GM03348 (cell line): ENCODE measurements around the gene GPC1.
"Not testable (repeated sequence)": the region's sequence is repeated elsewhere in the genome, so short reads cannot be mapped to it uniquely, and the experiment has no call there.

Experiments
- DNase-seq: peaks from one replicate; pipeline ENCODE4 v3.0.0; 2012; ENCODE audit warnings: low spot score

Gene GPC1

DNA sequence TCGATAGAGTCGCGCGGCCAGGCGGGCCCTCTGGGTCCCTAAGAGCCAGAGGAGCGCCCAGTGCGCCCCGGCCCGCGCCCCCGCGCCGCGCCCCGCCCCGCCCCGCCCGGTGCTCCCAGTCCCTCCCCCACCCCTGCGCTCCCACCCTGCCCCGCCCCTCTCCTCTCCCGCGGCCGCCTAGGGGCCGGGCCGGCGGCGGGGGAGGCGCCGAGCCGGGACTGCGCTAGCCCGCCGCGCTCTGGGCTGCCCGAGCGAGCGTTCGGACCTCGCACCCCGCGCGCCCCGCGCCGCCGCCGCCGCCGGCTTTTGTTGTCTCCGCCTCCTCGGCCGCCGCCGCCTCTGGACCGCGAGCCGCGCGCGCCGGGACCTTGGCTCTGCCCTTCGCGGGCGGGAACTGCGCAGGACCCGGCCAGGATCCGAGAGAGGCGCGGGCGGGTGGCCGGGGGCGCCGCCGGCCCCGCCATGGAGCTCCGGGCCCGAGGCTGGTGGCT is at the start of gene GPC1:
TSS of gene GPC1 (plus strand) at position 207 of the 491 bp plus-strand sequence. CDS start at position 463, 256 bp downstream.
- DNase-seq: peak; percentile 98

DNA sequence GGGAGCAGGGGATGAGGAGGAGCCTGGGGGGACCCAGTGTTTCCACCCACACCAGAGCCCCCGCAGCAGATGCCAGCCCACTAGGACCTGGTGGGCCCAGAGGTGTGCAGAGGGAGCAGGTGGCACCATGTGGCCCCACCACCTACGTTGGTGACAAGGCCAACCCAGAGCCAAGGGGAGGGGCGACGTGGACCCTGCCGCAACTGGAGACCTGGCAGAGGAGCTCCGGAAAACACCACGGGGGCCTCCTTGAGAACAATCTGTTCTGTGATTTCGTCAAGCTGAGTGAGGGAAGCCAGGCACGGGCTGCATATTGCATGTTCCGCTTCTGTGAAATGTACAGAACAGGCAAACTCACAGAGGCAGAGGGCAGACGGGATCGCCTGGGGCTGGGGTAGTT is 49.1 kb upstream of the GPC1 start:
- DNase-seq: no peak

DNA sequence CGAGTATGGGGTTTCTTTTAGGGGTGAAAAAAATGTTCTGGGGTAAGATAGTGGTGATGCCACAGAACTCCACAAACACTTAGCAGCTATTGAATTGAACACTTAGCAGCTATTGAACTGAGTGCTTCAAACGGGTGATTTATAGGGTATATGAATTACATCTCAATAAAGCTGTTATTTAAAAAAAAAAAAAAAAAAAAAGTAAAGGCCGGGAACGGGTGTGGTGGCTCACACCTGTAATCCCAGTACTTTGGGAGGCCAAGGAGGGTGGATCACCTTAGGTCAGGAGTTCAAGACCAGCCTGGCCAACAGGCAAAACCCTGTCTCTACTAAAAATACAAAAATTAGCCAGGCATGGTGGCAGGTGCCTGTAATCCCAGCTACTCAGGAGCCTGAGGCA is 48.7 kb upstream of the GPC1 start:
- not testable (repeated sequence) for DNase-seq

DNA sequence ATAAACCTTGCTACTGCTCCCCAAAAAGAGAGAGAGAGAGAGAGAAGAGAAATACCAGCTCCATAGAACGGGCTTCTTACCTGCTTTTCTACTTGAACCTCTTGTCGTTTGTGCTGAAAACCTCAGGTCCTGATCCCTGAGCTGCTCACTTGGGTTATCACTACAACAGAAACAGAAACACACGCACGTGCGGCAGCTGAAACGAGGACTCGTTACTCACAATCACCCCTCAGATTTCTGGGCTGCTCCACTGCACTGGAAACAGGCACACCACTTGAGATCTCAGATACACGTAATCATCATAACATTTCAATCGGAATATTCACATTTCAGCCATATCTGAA is 48.2 kb upstream of the GPC1 start:
- DNase-seq: no peak

DNA sequence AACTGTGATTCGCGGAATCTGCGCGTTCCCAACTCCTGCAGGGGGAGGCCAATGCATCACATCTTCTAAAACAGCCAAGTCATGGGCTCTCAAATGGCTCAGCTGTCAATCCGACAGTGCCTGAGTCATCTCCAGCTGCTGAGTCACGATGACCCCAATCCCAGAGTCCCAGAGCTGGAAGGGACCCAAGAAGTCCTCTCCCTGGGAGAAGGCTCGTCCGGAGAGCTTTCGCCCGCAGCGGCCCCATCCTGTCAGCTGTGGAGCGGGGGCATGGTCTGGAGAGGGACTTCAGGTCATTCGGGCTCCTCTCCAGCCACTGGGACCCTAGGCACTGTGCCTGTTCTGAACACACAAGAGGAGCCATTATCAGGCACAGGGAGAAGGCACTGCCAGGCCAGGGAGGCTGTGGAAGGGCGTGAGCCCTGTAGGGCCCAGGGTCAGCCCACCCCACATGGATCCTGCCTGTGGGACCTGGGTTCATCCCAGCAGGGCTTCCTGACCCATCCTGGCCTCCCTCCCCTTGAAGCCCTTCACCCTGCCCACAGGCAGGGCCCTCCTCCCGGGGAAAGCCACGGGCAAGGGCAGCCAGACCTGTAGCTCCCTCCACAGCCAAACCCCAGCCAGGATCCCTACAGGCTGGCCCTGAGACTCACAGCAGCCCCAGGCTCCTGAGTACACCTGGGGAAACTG is 47.6 kb upstream of the GPC1 start:
- DNase-seq: peak; percentile 82

- no peak for DNase-seq
Measured at GRCh38 chr2:240388471-240389301, 46.8 kb upstream of the GPC1 start.

DNA sequence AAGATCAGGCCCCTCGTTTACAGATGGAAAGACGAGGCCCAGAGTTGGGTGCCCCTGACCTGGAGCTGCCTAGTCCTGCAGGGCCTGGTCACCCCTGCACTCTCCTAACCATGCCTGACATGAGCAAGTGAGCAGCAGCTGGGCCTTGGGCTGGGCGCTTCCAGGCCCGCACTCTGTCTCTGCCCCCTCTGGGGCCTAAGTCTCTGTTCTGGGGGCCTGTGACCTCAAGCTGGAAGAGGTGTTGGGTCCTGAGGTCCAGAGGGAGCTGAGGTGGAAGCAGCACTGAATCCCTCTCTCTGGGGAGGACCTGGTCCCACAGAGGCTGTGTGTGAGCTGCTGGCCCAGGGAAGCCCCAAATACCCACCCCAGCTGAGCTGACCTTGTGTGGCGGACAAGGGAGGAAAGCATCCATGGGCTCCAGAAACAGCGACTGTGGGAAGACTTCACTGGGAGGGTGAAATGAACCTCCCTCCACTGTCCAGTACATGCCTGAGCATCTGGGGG is 46.1 kb upstream of the GPC1 start:
- DNase-seq: no peak

DNA sequence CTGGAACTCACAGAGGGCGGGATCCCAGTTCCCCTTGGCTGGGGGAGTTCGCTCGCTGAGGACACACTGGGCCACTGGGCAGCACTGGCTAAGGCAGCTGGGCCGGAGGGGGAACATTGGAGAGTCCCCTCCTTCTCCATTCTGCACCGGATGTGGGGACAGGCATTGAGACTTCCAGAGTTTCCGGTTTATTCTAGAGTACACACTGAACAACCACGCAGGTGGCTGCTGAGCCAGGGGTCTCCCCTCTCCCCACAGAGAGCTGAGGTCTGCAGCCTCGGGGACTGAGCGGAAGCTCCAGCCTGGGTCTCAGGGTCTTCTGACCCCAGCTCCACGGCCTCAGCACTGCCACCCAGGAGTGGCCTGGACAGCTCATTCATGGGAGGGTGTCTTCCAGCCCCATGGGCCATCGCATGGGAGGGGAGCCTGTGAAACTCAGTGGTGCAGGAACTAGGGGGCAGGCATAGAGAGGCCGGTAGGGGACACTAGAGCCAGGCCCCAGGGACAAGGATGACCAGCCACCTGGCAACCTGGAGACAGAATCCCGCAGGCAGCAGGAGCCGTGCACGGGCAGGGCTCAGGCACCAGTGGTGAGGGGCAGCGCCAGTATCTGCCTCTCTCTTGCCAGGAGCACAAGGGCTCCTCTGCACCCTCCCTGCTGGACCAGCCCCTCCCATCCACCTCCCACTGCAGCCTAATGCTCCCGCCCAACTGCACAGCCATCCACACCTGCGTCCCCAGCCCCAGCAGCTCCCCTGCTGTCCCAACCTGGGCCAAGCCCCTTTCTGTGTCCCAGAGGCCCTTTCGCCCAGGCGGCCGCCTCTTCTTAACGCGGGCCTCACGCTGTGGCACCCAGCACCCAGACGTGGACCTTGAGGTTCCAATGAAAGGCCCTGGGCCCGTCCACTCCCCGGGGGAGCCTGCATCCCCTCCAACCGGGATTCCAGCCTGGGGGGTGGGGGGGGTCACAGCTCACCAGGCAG is 45.1 kb upstream of the GPC1 start:
- DNase-seq: no peak

GRCh38 chr2:240391111-240392051 is 44.1 kb upstream of the GPC1 start:
- no peak for DNase-seq

DNA sequence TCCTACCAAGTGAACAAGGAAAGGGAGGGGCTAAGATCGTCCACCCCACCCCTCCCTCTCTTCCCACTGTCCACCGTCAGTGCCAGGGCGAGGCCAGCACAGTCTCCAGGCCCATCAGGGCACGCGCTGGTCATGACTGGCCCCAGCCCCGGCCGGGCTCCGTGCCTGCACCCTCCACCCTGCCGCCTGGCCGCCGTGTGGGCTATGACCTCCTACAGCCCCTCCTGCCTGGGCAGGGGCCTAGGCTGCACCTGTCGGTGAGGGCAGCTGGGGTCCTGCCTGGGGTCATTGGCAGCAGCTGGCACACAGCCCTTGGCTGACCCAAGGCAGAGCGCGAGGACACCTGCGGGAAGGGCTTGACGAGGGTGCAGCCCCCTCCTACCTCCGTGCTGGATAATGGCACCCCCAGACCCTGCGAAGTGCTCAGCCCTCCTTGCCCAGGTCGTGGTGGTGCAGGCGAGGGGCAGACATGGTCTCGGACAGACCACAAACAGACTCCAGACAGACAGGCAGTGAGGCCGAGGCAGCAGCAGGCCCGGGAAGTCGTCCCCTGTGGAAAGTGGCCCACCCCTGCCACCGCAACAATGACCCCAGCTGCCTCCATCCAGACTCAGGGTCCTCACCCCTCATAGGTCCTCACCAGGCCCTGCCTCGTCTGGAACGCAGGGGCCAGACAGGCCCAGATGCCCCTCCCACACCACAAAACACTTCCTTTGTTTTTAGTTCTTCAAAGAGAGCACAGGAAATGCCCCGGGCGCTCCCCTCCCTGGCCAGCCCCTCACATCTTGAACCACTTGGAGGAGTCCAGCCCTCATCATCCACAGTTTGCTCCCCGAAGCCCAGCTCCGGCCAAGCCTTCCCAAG is 43.1 kb upstream of the GPC1 start:
- peak; percentile 52 for DNase-seq

GRCh38 chr2:240392948-240393830 is 42.3 kb upstream of the GPC1 start:
- DNase-seq: no peak

GRCh38 chr2:240393831-240394410 is 41.5 kb upstream of the GPC1 start:
- DNase-seq: no peak

DNA sequence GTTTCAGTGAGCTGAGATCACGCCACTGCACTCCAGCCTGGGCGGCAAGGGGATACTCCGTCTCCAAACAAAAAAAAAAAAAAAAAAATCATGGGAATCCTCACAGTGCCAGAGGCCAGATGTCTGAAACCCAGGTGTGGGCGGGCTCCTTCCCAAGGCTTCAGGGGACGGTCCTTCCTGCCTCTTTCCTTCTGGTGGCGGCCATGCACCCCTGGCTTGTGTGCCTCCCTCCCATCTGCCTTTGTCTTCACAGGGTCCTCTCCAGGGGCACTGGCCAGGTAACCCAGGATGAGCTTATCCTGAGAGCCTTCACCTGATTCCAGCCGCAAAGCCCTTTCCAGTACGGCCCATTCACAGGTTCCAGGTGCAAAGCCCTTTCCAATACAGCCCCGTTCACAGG is 40.9 kb upstream of the GPC1 start:
- no peak for DNase-seq

DNA sequence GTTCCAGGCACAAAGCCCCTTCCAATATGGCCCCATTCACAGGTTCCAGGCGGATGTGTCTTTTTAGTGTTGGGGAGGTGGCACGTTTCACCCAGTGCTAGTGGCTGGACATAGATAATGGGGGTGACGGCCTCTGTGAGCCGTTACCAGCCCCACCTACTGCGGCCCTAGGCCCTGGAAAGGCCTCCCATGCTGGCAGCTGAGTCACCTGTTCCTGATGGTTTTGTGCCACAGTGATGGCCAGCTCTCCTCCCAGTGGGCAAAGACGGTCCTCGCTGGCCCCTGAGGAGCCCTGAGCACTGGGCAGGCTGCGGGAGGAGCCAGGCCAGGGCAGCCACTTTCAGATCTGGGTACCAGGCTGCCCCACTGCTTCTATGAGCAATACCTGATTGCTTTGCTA is 40.0 kb upstream of the GPC1 start:
- no peak for DNase-seq

DNA sequence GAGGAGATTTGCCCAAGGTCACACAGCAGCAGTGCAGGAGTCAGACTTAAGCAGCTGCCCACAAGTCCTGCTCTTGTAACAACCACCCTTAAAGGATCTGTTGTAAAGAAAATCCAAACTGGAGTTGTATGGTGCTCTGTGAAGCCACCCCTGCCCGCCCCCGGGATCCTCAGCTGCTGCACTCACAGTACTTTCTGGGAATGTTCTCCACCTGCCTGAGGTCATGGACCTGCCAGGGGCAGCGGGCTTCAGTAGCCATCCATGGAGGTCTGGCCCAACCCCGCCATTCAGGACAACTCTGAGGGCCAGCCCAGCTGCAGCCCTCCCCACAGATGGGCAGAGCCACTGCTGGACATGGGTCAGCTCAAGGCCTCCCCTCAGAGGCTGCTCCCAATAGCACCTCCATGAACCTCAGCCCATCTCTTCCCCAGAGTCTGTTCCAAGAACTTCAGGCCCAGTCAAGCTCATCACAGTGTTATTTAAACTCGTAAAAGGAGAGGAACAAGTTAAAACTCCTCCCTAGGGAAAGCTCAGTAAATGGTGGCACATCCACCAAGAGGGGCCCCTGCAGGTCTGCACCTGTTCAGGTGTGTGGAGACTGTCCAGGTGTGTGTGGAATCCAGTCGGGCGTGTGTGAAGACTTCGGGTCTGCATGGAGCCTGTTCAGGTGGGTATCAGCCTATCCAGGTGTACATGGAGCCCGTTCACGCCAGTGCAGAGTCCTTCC is 39.4 kb upstream of the GPC1 start:
- no peak for DNase-seq

GRCh38 chr2:240396623-240397541 is 38.6 kb upstream of the GPC1 start:
- DNase-seq: no peak

GRCh38 chr2:240397542-240397916 is 37.9 kb upstream of the GPC1 start:
- DNase-seq: peak; percentile 2
